ENCODE data around the gene MRPL18.

Gene MRPL18

GRCh38 chr6:159838020-159838744 is 47.9 kb downstream of the MRPL18 start:
- H3K4me1 ChIP-seq (ENCODE audit: control insufficient read depth, insufficient read depth, low read length), result no peaks in the 10 kb centered on the region
- no peaks in the 10 kb centered on the region for H3K9me3 ChIP-seq (ENCODE audit: control insufficient read depth, low read length)
- H3K27ac ChIP-seq (ENCODE audit: insufficient read depth, low read depth, low read length, poor library complexity, severe bottlenecking), result no peak overlapping the region
- no peaks in the 10 kb centered on the region for H3K27me3 ChIP-seq (ENCODE audit: control insufficient read depth, insufficient read depth, low read length, poor library complexity, severe bottlenecking)
- H3K36me3 ChIP-seq (ENCODE audit: control insufficient read depth, insufficient read depth, low read length), result no peaks in the 10 kb centered on the region
- WGBS, 2 experiments, result 87 to 95% methylated on average over 6 to 7 of the region's 7 CpGs
- no peak overlapping the region for H3K4me3 ChIP-seq (ENCODE audit: insufficient read depth, low read depth, low read length)

DNA sequence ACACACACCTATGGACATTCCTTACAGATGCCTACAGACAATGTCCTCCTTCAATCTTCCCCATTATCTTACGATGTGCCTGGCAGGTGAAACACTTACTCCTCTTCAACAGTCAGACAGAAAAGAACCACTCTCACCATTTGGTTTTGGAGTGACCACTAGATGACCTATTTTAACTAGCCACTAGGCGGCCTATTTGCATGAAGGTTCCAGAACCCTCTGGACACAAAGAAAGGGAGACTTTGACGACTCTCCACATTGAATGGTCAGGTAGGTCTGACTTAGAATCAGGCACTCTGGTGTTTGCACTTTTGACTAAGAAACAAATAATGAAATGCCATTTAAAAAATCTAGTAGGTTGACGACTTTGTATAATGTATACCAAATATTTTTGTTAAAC is 51.8 kb downstream of the MRPL18 start:
- H3K9me3 ChIP-seq (ENCODE audit: control insufficient read depth, low read length), result no peaks in the 10 kb centered on the region
- no peaks in the 10 kb centered on the region for H3K36me3 ChIP-seq (ENCODE audit: control insufficient read depth, insufficient read depth, low read length)
- WGBS, 2 experiments, result 78 to 80% methylated on average over 3 of the region's 4 CpGs
- no peaks in the 10 kb centered on the region for H3K4me1 ChIP-seq (ENCODE audit: control insufficient read depth, insufficient read depth, low read length)
- H3K4me3 ChIP-seq (ENCODE audit: insufficient read depth, low read depth, low read length), result no peak overlapping the region
- H3K27ac ChIP-seq (ENCODE audit: insufficient read depth, low read depth, low read length, poor library complexity, severe bottlenecking), result no peak overlapping the region
- H3K27me3 ChIP-seq (ENCODE audit: control insufficient read depth, insufficient read depth, low read length, poor library complexity, severe bottlenecking), result no peaks in the 10 kb centered on the region

- H3K27me3 ChIP-seq (ENCODE audit: control insufficient read depth, insufficient read depth, low read length, poor library complexity, severe bottlenecking), result no peaks in the 10 kb centered on the region
- no peaks in the 10 kb centered on the region for H3K9me3 ChIP-seq (ENCODE audit: control insufficient read depth, low read length)
- H3K36me3 ChIP-seq (ENCODE audit: control insufficient read depth, insufficient read depth, low read length), result no peaks in the 10 kb centered on the region
- H3K27ac ChIP-seq (ENCODE audit: insufficient read depth, low read depth, low read length, poor library complexity, severe bottlenecking), result no peak overlapping the region
- WGBS, 2 experiments, result 80 to 86% methylated on average over 12 to 13 of the region's 13 CpGs
- no peak overlapping the region for H3K4me3 ChIP-seq (ENCODE audit: insufficient read depth, low read depth, low read length)
- no peaks in the 10 kb centered on the region for H3K4me1 ChIP-seq (ENCODE audit: control insufficient read depth, insufficient read depth, low read length)
These were observed 54.7 kb downstream of the MRPL18 start for GRCh38 chr6:159844737-159845645.

All from ectodermal cell (in vitro differentiated cells).